HepG2 (cell line): ENCODE measurements around the gene TPX2. TPM values are rescaled to one million over a fixed set of nuclear protein-coding genes. Genes with fewer than 3 reads are reported as not detected.

ENCODE experiments used
- ERF ChIP-seq: IDR thresholded peaks from 2 replicates; pipeline ENCODE4 v1.6.1; 2018; ENCODE audit warnings: missing biosample characterization, missing genetic modification reagents
- FOXA3 ChIP-seq: IDR thresholded peaks from 2 replicates; pipeline ENCODE4 v1.6.1; 2016; ENCODE audit warnings: missing genetic modification reagents, missing compliant biosample characterization
- KDM5B ChIP-seq: sonication (generic); formaldehyde crosslinking; IDR thresholded peaks from 2 replicates; pipeline ENCODE4 v1.4.0; 2020; ENCODE audit warnings: missing genetic modification reagents, mild to moderate bottlenecking, borderline replicate concordance
- MTF1 ChIP-seq: sonication (generic); formaldehyde crosslinking; IDR thresholded peaks from 2 replicates; pipeline ENCODE4 v1.5.0; 2020; ENCODE audit warnings: missing genetic modification reagents
- NCOR1 ChIP-seq: fragments of 200-600 bp; sonication (generic); IDR thresholded peaks from 2 replicates; pipeline ENCODE4 v1.7.0; 2017; ENCODE audit warnings: antibody characterized with exemption, low read length, borderline replicate concordance
- NFE2L1 ChIP-seq: sonication (generic); formaldehyde crosslinking; IDR thresholded peaks from 2 replicates; pipeline ENCODE4 v1.4.0; 2020; ENCODE audit warnings: missing genetic modification reagents, mild to moderate bottlenecking, borderline replicate concordance
- RBM39 ChIP-seq: fragments of 200-400 bp; formaldehyde crosslinking; IDR thresholded peaks from one replicate; pipeline ENCODE4 v1.6.1; 2018; ENCODE audit warnings: antibody characterized with exemption, mild to moderate bottlenecking, low read depth, low read length; ENCODE audit not compliant: poor library complexity, severe bottlenecking
- ZBTB40 ChIP-seq, 2 experiments: fragments of 450-650 bp in 1 of 2; sonication (generic) in 1 of 2; formaldehyde crosslinking in 1 of 2; IDR thresholded peaks; 2 replicates each; pipeline versions ENCODE4 v1.6.1 to v1.8.0; 2016 to 2022; ENCODE audit warnings: antibody characterized with exemption in 1 of 2, mild to moderate bottlenecking in 1 of 2, missing genetic modification reagents in 1 of 2
- ZC3H13 ChIP-seq: sonication (generic); formaldehyde crosslinking; IDR thresholded peaks from 2 replicates; pipeline ENCODE4 v1.8.1; 2023; ENCODE audit warnings: mild to moderate bottlenecking, missing genetic modification reagents, moderate library complexity
- ZFP91 ChIP-seq: sonication (generic); formaldehyde crosslinking; IDR thresholded peaks from 2 replicates; pipeline ENCODE4 v1.9.0; 2022; ENCODE audit warnings: missing genetic modification reagents, mild to moderate bottlenecking, borderline replicate concordance
- ZFYVE20 ChIP-seq: sonication (generic); formaldehyde crosslinking; IDR thresholded peaks from 2 replicates; pipeline ENCODE4 v1.8.0; 2023; ENCODE audit warnings: low read depth, mild to moderate bottlenecking, moderate library complexity, missing genetic modification reagents, borderline replicate concordance
- ZNF253 ChIP-seq: sonication (generic); formaldehyde crosslinking; IDR thresholded peaks from 2 replicates; pipeline ENCODE4 v1.8.0; 2022; ENCODE audit warnings: mild to moderate bottlenecking, missing genetic modification reagents, borderline replicate concordance
- ZNF780A ChIP-seq: sonication (generic); formaldehyde crosslinking; IDR thresholded peaks from 2 replicates; pipeline ENCODE4 v1.8.0; 2022; ENCODE audit warnings: mild to moderate bottlenecking, missing genetic modification reagents, moderate library complexity
- polyA plus RNA-seq, 8 experiments: library from polyadenylated mRNA; depleted of rRNA in 3 of 8; stranded (reverse) in 7 of 8; unstranded in 1 of 8; fragments of >200 nt; fragmentation: Illumina TruSeq in 4 of 8; extraction: Trizol in 4 of 8; gene quantifications; 2 replicates each; pipeline versions ENCODE4 v1.2.1 to v1.2.3, GENCODE V29; 2011 to 2016; ENCODE audit warnings: low read depth in 4 of 8, missing spikeins in 1 of 8, mixed read lengths in 1 of 8; ENCODE audit not compliant: insufficient read depth in 1 of 8
- total RNA-seq, 5 experiments: library from RNA; depleted of rRNA; stranded (reverse); fragments of >200 nt; fragmentation: Illumina TruSeq; extraction: Trizol; gene quantifications; 2 replicates each; pipeline ENCODE4 v1.2.3, GENCODE V29; 2016; ENCODE audit warnings: low read depth in 1 of 5
- TF ChIP-seq, protein P1 (sequence below): sonication (generic); formaldehyde crosslinking; IDR thresholded peaks from 2 replicates; pipeline ENCODE4 v1.4.0; 2020; ENCODE audit warnings: missing genetic modification reagents

The TPX2 gene
- total and polyA plus RNA-seq, 2 of the 13 experiments (the other 11 are each of a cell fraction or from before 2014, with no cell fraction given) = 34.3 to 124 TPM

- peak; percentile 62; the same call in 1 of the 2 replicates for TF ChIP-seq MTF1 (CRISPR knock-in tag)
- TF ChIP-seq ZBTB40 (IDR thresholded peaks at IDR 0.05) = peak; percentile 29; the same call in 1 of the 2 replicates
- TF ChIP-seq ZBTB40 (CRISPR knock-in tag; IDR thresholded peaks at IDR 0.05) = no peak
- TF ChIP-seq RBM39 = peak; percentile 81
- TF ChIP-seq ZNF253 = peak; percentile 89; the same call in 1 of the 2 replicates
- TF ChIP-seq ZFP91 (CRISPR knock-in tag) = peak; percentile 97
- peak; percentile 70 for TF ChIP-seq FOXA3 (CRISPR knock-in tag)
- peak; percentile 78 for TF ChIP-seq ERF
- peak; percentile 77; the same call in 1 of the 2 replicates for TF ChIP-seq NCOR1
- TF ChIP-seq, protein P1, sequence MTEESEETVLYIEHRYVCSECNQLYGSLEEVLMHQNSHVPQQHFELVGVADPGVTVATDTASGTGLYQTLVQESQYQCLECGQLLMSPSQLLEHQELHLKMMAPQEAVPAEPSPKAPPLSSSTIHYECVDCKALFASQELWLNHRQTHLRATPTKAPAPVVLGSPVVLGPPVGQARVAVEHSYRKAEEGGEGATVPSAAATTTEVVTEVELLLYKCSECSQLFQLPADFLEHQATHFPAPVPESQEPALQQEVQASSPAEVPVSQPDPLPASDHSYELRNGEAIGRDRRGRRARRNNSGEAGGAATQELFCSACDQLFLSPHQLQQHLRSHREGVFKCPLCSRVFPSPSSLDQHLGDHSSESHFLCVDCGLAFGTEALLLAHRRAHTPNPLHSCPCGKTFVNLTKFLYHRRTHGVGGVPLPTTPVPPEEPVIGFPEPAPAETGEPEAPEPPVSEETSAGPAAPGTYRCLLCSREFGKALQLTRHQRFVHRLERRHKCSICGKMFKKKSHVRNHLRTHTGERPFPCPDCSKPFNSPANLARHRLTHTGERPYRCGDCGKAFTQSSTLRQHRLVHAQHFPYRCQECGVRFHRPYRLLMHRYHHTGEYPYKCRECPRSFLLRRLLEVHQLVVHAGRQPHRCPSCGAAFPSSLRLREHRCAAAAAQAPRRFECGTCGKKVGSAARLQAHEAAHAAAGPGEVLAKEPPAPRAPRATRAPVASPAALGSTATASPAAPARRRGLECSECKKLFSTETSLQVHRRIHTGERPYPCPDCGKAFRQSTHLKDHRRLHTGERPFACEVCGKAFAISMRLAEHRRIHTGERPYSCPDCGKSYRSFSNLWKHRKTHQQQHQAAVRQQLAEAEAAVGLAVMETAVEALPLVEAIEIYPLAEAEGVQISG (CRISPR knock-in tag) = peak; percentile 91
- TF ChIP-seq KDM5B (CRISPR knock-in tag) = peak; percentile 99
- TF ChIP-seq NFE2L1 (CRISPR knock-in tag) = peak; percentile 92
- TF ChIP-seq ZFYVE20 = peak; percentile 64; the same call in 1 of the 2 replicates
- no peak; the same call in 1 of the 2 replicates for TF ChIP-seq ZC3H13
- TF ChIP-seq ZNF780A (CRISPR knock-in tag) = no peak; the same call in none of the 2 replicates
These were observed 15.6 kb upstream of the TPX2 start (continued) for GRCh38 chr20:31723319-31724078.
